Adrenal gland (tissue), 12 donors: ENCODE results near the gene KCNK3. TPM values are rescaled to one million over a fixed set of nuclear protein-coding genes. Genes with fewer than 3 reads are reported as not detected.

ENCODE experiments used
- DNase-seq, 7 donors: peaks; one replicate each; pipeline ENCODE4 v3.0.0-alpha.2; 2019 to 2020
- H3K27ac ChIP-seq, 5 donors: fragments of 200-600 bp; sonication (generic) in 4 of 5; 1 replicate in 3 of 5; 2 replicates in 2 of 5; pipeline versions ENCODE4 v1.5.1 to v1.8.0; 2016 to 2020; ENCODE audit warnings: mild to moderate bottlenecking in 1 of 5
- H3K27me3 ChIP-seq: fragments of 200-600 bp; 2 replicates; pipeline ENCODE4 v1.8.0; 2021
- H3K36me3 ChIP-seq, 2 donors: fragments of 200-600 bp; replicated peaks in 1 of 2; 1 replicate in 1 of 2; 2 replicates in 1 of 2; pipeline versions ENCODE4 v1.5.1 to v1.8.0; 2018 to 2022
- H3K4me1 ChIP-seq, 2 donors: fragments of 200-600 bp; replicated peaks in 1 of 2; 1 replicate in 1 of 2; 2 replicates in 1 of 2; pipeline versions ENCODE4 v1.5.1 to v1.8.0; 2018 to 2021
- H3K4me3 ChIP-seq, 4 donors: fragments of 200-600 bp; sonication (generic) in 3 of 4; one replicate each; pipeline ENCODE4 v1.5.1; 2016 to 2018
- H3K9me3 ChIP-seq, 3 donors: fragments of 200-600 bp; sonication (generic) in 1 of 3; replicated peaks in 1 of 3; 1 replicate in 2 of 3; 2 replicates in 1 of 3; pipeline versions ENCODE4 v1.5.1 to v1.8.0; 2016 to 2021
- POLR2A ChIP-seq, 2 donors: fragments of 450-650 bp; IDR thresholded peaks; one replicate each; pipeline ENCODE4 v1.6.1; 2017; ENCODE audit warnings: antibody characterized with exemption in 2 of 2, mild to moderate bottlenecking in 2 of 2, moderate library complexity in 1 of 2
- WGBS, 4 donors: extraction: QIAGEN DNeasy Blood & Tissue Kit in 2 of 4; methylation state at CpG; one replicate each; pipeline versions ENCODE4 v1.1.5 to v1.1.7; 2013 to 2017; 5-methylcytosine and 5-hydroxymethylcytosine counted together
- intact Hi-C, 2 donors: fragments of 100-400 bp; cut with DNase I; formaldehyde crosslinking; loops; one replicate each; pipeline versions ENCODE4 v1.14.1 to v1.15.0; 2022 to 2023
- polyA plus RNA-seq, 3 donors: library from polyadenylated mRNA; stranded (reverse); fragments of 200-250 nt in 2 of 3; fragments of 350-450 nt in 1 of 3; fragmentation: Illumina TruSeq in 1 of 3; extraction: RNeasy Lipid Tissue Mini Kit (QIAGEN cat#74804) in 1 of 3; gene quantifications; one replicate each; pipeline ENCODE4 v1.2.3, GENCODE V29; 2013 to 2014
- total RNA-seq, 9 donors: library from RNA; depleted of rRNA in 4 of 9; stranded (reverse); fragments of >200 nt in 4 of 9; fragments of 120-200 nt in 1 of 9; fragmentation: NEBNext Ultra II Directional in 1 of 9; extraction: Animal tissue kit (Norgen Biotek cat#: 25700) in 1 of 9; gene quantifications; one replicate each; pipeline versions ENCODE4 v1.1.0 to v1.2.4, GENCODE V29; 2013 to 2023
- TF ChIP-seq, protein P1 (sequence below), 6 experiments: fragments of 450-650 bp in 4 of 6; fragments of 200-600 bp in 2 of 6; sonication (generic) in 1 of 6; IDR thresholded peaks; 1 replicate in 5 of 6; 2 replicates in 1 of 6; pipeline versions ENCODE4 v1.5.1 to v1.8.0; 2016 to 2021; ENCODE audit warnings: antibody characterized with exemption in 6 of 6, mild to moderate bottlenecking in 2 of 6, moderate library complexity in 1 of 6
- donor health status: healthy with polysubstance abuse.
- donor health status: Bipolar disorder and iron deficiency.
- donor health status: DM: yes; HTN: yes; CAD: no.
- donor health status: DM: no; HTN: no; CAD: no.
- donor health status: DM: no; HTN: no; CAD: no.
- donor health status: DM: yes; HTN: yes; CAD: no.

The KCNK3 gene
- total and polyA plus RNA-seq, 12 donors: 69.6 to 595 (median 382) TPM

DNA sequence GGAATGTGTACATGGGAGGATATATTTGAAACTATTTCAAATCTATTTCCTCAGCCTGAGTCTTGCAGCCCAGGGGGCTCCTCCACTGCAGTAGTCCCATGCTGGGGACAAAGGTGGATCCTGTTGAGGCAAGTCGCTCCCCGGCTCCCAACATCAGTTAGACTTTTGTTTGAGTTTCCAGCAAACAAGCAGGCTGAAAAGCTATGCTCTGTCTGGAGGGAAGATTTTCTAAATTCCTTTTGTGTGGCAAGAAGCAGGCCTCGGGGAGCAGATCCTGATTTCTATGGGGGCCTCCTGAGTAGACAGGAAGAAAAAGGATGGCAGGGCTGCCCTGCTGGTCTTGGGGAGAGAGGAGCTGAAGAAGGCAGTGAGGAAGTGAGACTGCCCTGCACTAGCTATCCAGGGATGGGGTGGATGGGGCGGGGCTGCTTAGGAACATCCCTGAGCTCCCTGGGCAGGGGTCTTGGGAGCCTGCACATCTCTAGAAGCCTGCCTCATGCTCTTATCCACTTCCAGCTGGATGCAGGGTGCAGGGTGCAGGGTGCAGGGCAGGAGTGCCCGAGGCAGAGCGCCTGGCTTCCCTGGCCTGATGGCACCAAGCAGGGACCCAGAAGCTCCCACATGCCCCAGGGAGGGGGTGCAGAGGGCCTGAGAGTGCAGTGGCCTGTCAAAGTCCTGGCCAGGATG, 45.4 kb upstream of the KCNK3 start:
- H3K9me3 ChIP-seq: no peaks in the 10 kb centered on the region
- intact Hi-C loops: no loop called here
- H3K27ac ChIP-seq: no peak overlapping the region
- peaks cover 27 to 33% of the 10 kb centered on the region in 2 donors for H3K4me1 ChIP-seq
- no peaks in the 10 kb centered on the region for H3K27me3 ChIP-seq
- peak in 3 of 7 donors; percentile 9 to 35 (median 11) for DNase-seq
- H3K36me3 ChIP-seq: no peaks in the 10 kb centered on the region
- H3K4me3 ChIP-seq: no peak overlapping the region
- no peak for TF ChIP-seq POLR2A (IDR thresholded peaks at IDR 0.05)
- WGBS, 4 donors: 89 to 94% (median 93%) methylated on average over 4 to 6 of the region's 6 CpGs

- no peaks in the 10 kb centered on the region for H3K9me3 ChIP-seq
- H3K27ac ChIP-seq: no peak overlapping the region
- no peaks in the 10 kb centered on the region for H3K27me3 ChIP-seq
- intact Hi-C loops: no loop called here
- TF ChIP-seq, protein P1, sequence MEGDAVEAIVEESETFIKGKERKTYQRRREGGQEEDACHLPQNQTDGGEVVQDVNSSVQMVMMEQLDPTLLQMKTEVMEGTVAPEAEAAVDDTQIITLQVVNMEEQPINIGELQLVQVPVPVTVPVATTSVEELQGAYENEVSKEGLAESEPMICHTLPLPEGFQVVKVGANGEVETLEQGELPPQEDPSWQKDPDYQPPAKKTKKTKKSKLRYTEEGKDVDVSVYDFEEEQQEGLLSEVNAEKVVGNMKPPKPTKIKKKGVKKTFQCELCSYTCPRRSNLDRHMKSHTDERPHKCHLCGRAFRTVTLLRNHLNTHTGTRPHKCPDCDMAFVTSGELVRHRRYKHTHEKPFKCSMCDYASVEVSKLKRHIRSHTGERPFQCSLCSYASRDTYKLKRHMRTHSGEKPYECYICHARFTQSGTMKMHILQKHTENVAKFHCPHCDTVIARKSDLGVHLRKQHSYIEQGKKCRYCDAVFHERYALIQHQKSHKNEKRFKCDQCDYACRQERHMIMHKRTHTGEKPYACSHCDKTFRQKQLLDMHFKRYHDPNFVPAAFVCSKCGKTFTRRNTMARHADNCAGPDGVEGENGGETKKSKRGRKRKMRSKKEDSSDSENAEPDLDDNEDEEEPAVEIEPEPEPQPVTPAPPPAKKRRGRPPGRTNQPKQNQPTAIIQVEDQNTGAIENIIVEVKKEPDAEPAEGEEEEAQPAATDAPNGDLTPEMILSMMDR (IDR thresholded peaks at IDR 0.05): no peak
- no peak for TF ChIP-seq POLR2A (IDR thresholded peaks at IDR 0.05)
- WGBS, 4 donors: 64 to 74% (median 68%) methylated on average over 2 to 3 of the region's 3 CpGs
- H3K4me3 ChIP-seq: no peak overlapping the region
- peaks cover 34 to 41% of the 10 kb centered on the region in 2 donors for H3K4me1 ChIP-seq
- no peaks in the 10 kb centered on the region for H3K36me3 ChIP-seq
- peak in 3 of 7 donors; percentile 12 to 42 (median 12) for DNase-seq
These were observed 44.5 kb upstream of the KCNK3 start for GRCh38 chr2:26647981-26648380.

- H3K27me3 ChIP-seq: no peaks in the 10 kb centered on the region
- no peaks in the 10 kb centered on the region for H3K36me3 ChIP-seq
- H3K9me3 ChIP-seq: no peaks in the 10 kb centered on the region
- TF ChIP-seq, protein P1 (IDR thresholded peaks at IDR 0.05): no peak
- TF ChIP-seq POLR2A (IDR thresholded peaks at IDR 0.05): no peak
- WGBS, 4 donors: 77 to 81% (median 80%) methylated on average over 5 to 6 of the region's 6 CpGs
- H3K27ac ChIP-seq: no peak overlapping the region
- H3K4me1 ChIP-seq: peaks cover 34 to 47% of the 10 kb centered on the region in 2 donors
- peak in 3 of 7 donors; percentile 10 to 40 (median 15) for DNase-seq
- intact Hi-C loops: no loop called here
- no peak overlapping the region for H3K4me3 ChIP-seq
These were observed 44.0 kb upstream of the KCNK3 start for GRCh38 chr2:26648516-26648915.

DNA sequence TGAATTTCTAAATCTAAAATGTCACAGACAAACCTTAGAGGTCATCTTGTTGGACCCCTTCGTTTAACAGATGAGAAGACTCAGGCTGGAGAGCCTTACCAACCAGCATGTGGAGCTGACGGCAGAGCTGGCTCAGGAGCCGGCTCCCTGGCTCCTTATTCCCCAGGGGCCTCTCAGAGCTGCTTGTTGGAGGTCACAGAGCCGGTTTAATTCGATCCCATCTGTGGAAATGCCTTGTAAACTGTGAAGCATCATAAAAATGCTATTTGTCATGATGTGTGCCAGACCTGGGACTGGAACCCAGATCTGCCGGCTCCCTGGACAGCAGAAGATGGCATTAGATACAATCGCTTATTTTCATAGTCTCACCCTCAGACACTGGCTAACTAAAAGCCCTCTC, 43.2 kb upstream of the KCNK3 start:
- Histone ChIP-seq H3K27me3 (no peaks in the 10 kb centered on the region), H3K9me3 (no peaks in the 10 kb centered on the region), H3K4me1 (peaks cover 34 to 51% of the 10 kb centered on the region in 2 donors), H3K4me3 (no peak overlapping the region), H3K27ac (peak overlapping the region in 2 of 5 donors; percentile 95 to 97), H3K36me3 (no peaks in the 10 kb centered on the region)
- peak in 4 of 7 donors; percentile 9 to 50 (median 14) for DNase-seq
- 63 to 66% (median 64%) methylated on average over 4 to 7 of the region's 7 CpGs for WGBS, 4 donors
- intact Hi-C loops: no loop called here
- no peak for TF ChIP-seq POLR2A (IDR thresholded peaks at IDR 0.05)
- TF ChIP-seq, protein P1 (IDR thresholded peaks at IDR 0.05): no peak
